ENCODE measurements around the gene RAB3C.

RAB3C gene

GRCh38 chr5:58778888-58779287 is 196.0 kb downstream of the RAB3C start:
- no peak for FAIRE-seq

DNA sequence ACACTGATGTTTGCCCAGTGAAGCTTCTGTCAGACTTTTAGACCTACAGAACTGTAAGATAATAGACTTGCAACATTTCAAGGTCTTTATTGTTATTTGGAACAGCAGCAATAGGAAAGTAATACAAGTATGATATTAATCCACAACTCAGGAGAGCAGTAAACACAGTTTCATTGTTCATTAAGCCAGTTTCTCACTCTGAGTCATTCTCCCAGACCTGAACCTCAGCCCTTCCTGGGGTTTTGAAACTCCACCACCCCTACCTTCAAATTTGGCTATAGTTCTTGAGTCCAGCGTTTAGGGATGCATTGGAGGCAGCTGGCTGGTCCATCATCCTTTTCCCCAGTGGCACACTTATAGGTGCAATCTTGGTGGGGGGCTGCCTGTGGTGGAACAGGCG is 203.2 kb downstream of the RAB3C start:
- FAIRE-seq = no peak

- FAIRE-seq = no peak
Observed at GRCh38 chr5:58786711-58787303, 203.9 kb downstream of the RAB3C start.

DNA sequence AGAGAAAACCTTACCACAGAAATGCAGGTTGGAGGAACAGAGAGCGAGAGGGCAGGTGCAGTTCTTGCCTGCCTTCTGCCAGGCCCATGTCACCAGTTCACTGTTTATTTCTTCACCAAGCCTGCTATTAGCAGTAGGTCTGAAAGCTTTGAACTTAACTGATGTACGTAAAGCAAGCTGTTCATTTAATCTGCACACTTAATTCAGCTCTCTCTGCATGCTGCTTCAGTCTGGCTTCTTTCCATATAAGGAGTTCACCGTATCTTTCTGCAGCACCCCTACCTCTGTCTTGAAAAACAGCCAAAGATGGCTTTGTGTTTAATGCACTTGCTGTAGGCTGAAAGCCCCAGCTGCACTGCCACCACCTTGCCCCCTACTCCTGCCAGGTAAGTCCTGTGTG is 205.1 kb downstream of the RAB3C start:
- FAIRE-seq = no peak

DNA sequence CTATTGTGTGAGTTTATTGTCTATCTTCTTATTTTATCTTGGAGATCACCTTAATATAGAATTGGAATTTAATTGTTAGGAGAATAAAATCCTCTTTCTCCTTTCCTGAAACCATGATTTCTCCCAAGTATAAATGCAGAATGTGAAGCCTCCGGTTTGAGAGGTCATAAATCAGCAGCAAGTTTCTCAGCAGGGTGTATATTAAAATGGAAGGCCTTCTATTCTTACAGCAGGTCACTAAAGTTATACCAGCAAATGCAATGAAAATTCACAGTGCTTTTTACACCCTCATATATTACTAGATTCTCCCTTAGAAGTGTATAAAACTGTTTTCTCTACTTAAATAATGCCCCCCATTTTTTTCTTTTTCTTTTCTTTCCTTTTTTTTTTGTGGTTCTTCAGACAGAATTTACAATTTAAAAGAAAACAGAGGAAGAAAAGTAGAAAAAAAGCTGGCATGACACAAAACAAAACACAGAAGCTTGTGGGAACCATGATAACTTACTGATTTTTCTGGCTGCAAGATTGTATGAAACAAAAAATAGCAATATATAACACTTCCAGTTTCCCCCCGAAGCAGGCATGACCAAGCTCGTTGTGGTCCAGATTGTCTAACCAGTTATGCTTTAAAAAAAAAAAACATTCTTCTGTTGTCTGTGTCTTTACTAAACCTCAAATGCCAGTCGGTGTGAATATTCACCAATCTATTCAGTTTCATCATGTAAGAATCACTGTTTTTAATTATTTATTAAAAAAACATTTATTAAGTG is 211.2 kb downstream of the RAB3C start:
- no peak for FAIRE-seq

DNA sequence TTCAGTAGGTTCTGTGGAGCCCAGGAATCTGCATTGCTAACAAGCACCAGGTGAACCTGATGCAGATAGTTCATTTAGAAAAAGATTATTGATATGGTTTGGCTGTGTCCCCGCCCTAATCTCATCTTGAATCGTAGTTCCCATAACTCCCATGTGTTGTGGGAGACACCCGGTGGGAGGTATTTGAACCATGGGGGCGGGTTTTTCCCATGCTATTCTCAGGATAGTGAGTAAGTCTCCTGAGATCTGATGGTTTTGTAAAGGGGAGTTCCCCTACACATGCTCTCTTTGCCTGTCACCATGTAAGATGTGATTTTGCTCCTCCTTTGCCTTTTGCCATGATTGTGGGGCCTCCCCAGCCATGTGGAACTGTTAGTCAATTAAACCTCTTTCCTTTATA is 212.0 kb downstream of the RAB3C start:
- FAIRE-seq = no peak

DNA sequence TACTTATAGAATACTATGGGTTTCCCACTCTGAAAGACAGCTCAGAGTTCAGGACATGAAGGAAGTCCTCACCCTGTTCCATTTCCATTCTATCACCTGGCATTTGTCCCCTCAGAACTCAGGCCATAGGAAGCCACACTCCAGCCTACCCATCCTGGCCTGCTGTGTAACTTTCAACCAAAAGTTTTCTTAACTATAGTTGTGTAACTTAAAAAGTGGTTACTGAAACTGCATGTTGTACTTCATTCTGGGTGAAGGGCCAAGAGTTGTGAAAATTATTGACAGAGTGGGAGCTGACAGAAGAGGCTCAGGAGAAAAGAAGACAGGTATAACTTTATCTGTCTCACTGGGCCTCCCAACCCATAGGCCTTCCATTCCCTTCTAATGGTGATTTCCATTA is 212.5 kb downstream of the RAB3C start:
- FAIRE-seq = no peak

DNA sequence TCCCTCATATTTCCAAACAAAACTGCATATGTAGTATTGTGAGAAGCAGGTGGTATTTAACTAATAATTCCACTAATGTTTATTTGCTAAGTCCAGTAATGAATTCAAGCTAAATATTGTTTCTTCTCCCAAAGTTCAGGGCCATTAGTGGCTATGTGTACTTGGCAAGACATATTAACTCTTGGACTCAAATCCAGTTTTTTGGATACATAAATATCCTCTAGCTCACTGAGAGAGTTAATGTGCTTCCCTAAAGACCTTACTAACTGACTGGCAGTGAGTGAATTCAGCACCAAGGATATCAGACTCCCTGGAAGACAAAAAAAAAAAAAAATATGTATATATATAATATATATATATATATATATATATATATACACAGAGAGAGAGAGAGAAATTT is 214.1 kb downstream of the RAB3C start:
- FAIRE-seq = no peak

DNA sequence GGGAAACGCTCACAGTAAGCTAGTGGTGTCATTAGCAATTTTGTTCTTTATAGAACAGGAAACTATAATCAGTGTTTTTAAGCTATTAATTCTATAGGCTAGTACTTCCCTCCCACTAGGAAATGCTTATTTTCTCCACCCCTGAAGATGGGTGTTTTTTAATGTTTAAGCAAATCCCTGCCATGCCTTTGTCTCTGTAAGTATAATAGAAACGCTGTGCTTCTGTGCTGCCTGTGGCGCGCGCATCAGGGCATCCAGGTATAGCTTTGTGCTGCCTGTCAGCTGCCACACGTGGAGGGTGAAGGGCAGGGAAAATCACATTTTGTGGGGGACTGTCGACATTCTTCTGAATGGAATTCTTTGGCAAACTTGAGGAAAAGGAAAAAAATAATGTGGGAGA is 217.5 kb downstream of the RAB3C start:
- FAIRE-seq = no peak

DNA sequence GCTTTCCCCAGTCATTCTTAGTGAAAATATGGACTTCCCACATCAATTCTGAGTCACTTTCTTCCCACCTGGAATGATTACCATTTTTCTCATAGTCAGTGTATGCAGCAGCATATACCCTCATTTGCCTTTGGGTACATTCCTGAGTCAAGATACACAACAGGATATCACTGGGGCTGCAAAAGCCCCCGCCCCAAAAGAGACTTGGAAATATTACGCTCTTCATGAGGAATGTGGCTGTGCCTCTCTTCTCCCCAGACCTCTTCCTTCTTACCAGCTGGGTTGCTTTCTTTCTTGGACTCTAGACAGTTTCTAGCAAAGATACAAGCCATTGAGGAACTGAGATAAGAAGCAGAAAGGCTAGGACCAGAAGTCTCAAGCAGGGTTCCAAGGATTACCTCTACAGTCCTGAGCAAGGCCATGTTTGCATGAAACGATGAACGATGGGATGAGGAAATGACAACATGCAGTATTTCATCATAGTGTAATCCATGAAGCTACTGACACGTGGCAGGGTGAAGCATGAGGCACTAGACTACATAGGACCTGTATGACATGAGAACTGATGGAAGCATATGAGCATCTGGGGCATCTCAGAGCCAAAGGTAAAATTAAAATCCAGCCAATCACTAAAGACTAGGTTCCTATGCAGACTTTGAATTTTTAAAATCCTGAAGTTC is 218.1 kb downstream of the RAB3C start:
- FAIRE-seq = no peak

DNA sequence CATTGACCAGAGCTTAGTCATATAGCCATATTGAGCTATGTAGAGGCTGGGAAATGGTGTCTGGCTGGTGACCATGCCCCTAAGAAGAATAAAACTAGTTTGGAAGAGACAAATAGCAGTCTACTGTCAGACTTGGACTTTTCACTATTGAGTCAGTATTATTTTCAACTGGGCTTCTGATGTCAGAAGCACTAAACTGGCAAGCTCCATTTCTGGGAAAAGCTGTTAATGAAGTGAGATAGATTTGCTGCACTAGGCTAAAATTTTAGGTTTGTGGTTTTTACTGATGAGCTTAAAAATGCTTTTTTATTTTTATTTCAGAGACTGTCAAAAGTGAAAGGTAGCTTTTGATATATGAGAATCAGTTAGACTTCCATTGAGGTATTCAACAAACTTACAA is 220.2 kb downstream of the RAB3C start:
- FAIRE-seq = no peak

GRCh38 chr5:58804291-58804690 is 221.4 kb downstream of the RAB3C start:
- FAIRE-seq = no peak

GRCh38 chr5:58810086-58810485 is 227.2 kb downstream of the RAB3C start:
- no peak for FAIRE-seq

GRCh38 chr5:58813855-58814254 is 231.0 kb downstream of the RAB3C start:
- FAIRE-seq = no peak

DNA sequence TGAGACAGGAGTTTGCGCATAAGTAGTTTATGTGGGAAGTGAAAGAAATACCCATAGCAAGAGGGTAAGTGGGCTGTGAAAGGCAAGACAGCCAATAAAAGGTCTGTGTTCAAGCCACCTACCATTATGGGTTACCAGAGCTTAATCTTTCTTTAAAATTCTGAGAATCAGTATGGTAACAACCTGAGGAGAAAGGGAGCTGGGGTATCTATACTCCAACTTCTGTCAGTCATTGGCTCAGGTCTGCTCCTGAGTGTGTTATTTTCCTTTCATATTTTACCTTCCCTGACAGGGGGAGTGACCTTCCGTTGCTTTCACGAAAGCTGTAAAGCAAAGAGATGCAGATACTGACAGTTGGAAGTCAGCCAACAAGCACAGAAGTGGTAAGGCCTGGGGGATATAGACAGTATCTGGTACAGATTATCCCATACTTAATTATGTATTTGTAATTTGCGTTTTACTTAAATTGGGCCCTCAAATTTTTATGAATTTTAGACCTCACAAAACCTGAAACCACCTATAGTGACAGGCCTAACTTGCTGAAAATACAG is 233.4 kb downstream of the RAB3C start:
- no peak for FAIRE-seq

DNA sequence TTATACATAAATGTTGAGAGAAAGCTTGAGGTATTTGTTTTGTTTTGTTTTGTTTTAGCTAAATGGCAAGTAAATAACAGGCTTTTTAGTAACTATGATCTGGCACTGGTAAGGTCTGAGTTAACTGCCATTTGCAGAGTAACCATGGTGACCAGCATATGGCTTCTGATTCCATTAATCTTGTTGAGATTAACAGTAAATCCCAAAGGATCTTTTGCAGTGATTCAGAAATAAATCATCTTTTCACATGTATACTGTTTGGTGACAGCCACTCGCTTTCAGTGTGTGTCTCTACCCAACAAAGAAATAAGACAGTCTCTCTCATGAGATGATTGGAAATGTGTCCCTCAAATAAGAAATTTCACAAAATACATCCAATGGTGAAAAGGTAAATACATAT is 235.6 kb downstream of the RAB3C start:
- FAIRE-seq = no peak

GRCh38 chr5:58825441-58825840 is 242.6 kb downstream of the RAB3C start:
- no peak for FAIRE-seq

- no peak for FAIRE-seq
Observed at GRCh38 chr5:58825899-58826298, 243.0 kb downstream of the RAB3C start.

GRCh38 chr5:58827463-58827862 is 244.6 kb downstream of the RAB3C start:
- no peak for FAIRE-seq

GRCh38 chr5:58828258-58828657 is 245.4 kb downstream of the RAB3C start:
- no peak for FAIRE-seq

GRCh38 chr5:58834242-58835225 is 251.7 kb downstream of the RAB3C start:
- FAIRE-seq = no peak

DNA sequence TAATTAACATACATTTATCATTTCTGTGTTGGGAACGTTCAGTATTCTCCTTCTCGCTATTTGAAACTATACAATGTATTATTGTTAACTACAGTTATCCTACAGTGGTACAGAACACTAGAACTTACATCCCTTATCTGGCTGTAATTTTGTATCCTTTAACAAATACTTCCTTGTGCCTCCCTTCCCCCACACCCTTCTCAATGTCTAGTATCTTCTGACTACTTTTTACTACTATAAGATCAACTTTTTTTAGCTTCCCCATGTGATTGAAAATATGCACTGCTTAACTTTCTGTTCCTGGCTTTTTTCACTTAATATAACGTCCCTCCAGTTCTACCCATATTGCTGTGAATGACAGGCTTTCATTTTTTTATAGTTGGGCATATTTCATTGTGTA is 253.5 kb downstream of the RAB3C start:
- FAIRE-seq = no peak

- no peak for FAIRE-seq
Observed at GRCh38 chr5:58838729-58839128, 255.9 kb downstream of the RAB3C start.

All from TTC549 (cell line).